CD4-positive, alpha-beta memory T cell (primary cell): ENCODE results near the gene DPEP3. TPM values are rescaled to one million over a fixed set of nuclear protein-coding genes. Genes with fewer than 3 reads are reported as not detected.
A peak's percentile ranks its signal among the peaks of the same experiment; 100 is the strongest.

Source experiments
- CTCF ChIA-PET: fragments of 350-600 bp; sonication (Branson Sonifier 250); formaldehyde crosslinking; loops from one replicate; lab custom pipeline; 2021; ENCODE audit warnings: inconsistent platforms; ENCODE audit not compliant: partially characterized antibody; lab: Charles Lee
- POLR2A ChIA-PET: fragments of 350-600 bp; sonication (Branson Sonifier 250); formaldehyde crosslinking; loops from one replicate; lab custom pipeline; 2021; ENCODE audit not compliant: partially characterized antibody; lab: Charles Lee
- DNase-seq, 5 donors: peaks; one replicate each; pipeline versions ENCODE4 v3.0.0 to v3.0.0-alpha.2; 2020 to 2022; ENCODE audit warnings: mixed read lengths in 1 of 5
- H3K27ac ChIP-seq: one replicate; pipeline ENCODE4 v1.7.0; 2013; ENCODE audit warnings: low read depth, low read length
- H3K27me3 ChIP-seq: 2 replicates; pipeline ENCODE4 v1.7.0; 2013; ENCODE audit warnings: mild to moderate bottlenecking, low read length, moderate library complexity; ENCODE audit not compliant: insufficient read depth
- H3K36me3 ChIP-seq: 2 replicates; pipeline ENCODE4 v1.7.0; 2013; ENCODE audit warnings: mild to moderate bottlenecking, low read length, moderate library complexity; ENCODE audit not compliant: insufficient read depth
- H3K4me1 ChIP-seq: 2 replicates; pipeline ENCODE4 v1.7.0; 2013; ENCODE audit warnings: mild to moderate bottlenecking, low read length, moderate library complexity; ENCODE audit not compliant: insufficient read depth
- H3K4me3 ChIP-seq, 2 donors: one replicate each; pipeline ENCODE4 v1.7.0; 2013; ENCODE audit warnings: low read length in 2 of 2, mild to moderate bottlenecking in 1 of 2
- H3K9me3 ChIP-seq, 2 donors: one replicate each; pipeline ENCODE4 v1.7.0; 2013; ENCODE audit warnings: low read length in 2 of 2, control low read depth in 1 of 2; ENCODE audit not compliant: control insufficient read depth in 1 of 2
- H3K27ac Mint-ChIP-seq, 7 donors: one replicate each; pipeline ENCODE4 v1.8.0; 2020 to 2021; ENCODE audit warnings: mixed read lengths in 7 of 7, mild to moderate bottlenecking in 6 of 7, inconsistent platforms in 3 of 7, moderate library complexity in 3 of 7
- H3K27me3 Mint-ChIP-seq, 2 donors: one replicate each; pipeline ENCODE4 v1.8.0; 2020 to 2021; ENCODE audit warnings: mixed read lengths in 2 of 2
- H3K36me3 Mint-ChIP-seq, 2 donors: one replicate each; pipeline ENCODE4 v1.8.0; 2020 to 2021; ENCODE audit warnings: mixed read lengths in 2 of 2, inconsistent platforms in 1 of 2, mild to moderate bottlenecking in 1 of 2
- H3K4me1 Mint-ChIP-seq, 4 donors: one replicate each; pipeline ENCODE4 v1.8.0; 2020 to 2021; ENCODE audit warnings: mixed read lengths in 4 of 4, mild to moderate bottlenecking in 1 of 4
- H3K4me3 Mint-ChIP-seq, 8 donors: one replicate each; pipeline ENCODE4 v1.8.0; 2020 to 2021; ENCODE audit warnings: mixed read lengths in 8 of 8, mild to moderate bottlenecking in 7 of 8, moderate library complexity in 6 of 8, inconsistent platforms in 3 of 8
- H3K9me3 Mint-ChIP-seq, 8 donors: one replicate each; pipeline ENCODE4 v1.8.0; 2020 to 2021; ENCODE audit warnings: mixed read lengths in 8 of 8, mild to moderate bottlenecking in 5 of 8, inconsistent platforms in 3 of 8, moderate library complexity in 1 of 8
- intact Hi-C: fragments of 100-400 bp; cut with micrococcal nuclease; formaldehyde crosslinking; loops from one replicate; pipeline ENCODE4 v1.15.1; 2023
- polyA plus RNA-seq, 2 donors: library from polyadenylated mRNA; unstranded; fragments of 300-500 nt; fragmentation: Illumina TruSeq; gene quantifications; one replicate each; pipeline ENCODE4 v1.2.3, GENCODE V29; 2021
- total RNA-seq, 2 experiments: library from RNA; stranded (reverse); gene quantifications; one replicate each; pipeline ENCODE4 v1.2.3, GENCODE V29; 2021

DPEP3 gene
- total and polyA plus RNA-seq, 4 experiments from 2014 or later, result 0.91 to 1.2 TPM; not detected in 2

GRCh38 chr16:67942510-67943255 lies 37.6 kb downstream of the DPEP3 start:
- H3K27ac Mint-ChIP-seq, result peak overlapping the region in 1 of 7 donors; percentile 70

GRCh38 chr16:67942200-67942509 lies 38.1 kb downstream of the DPEP3 start:
- Histone ChIP-seq H3K27ac (peak overlapping the region; percentile 9), H3K9me3 (no peaks in the 10 kb centered on the region), H3K36me3 (peaks cover 5% of the 10 kb centered on the region), H3K4me1 (peaks cover 39% of the 10 kb centered on the region), H3K4me3 (no peak overlapping the region), H3K27me3 (no peaks in the 10 kb centered on the region)
- Mint-ChIP-seq H3K4me1 (peaks cover 18 to 33% (median 25%) of the 10 kb centered on the region in 4 donors), H3K27ac (peak overlapping the region in 2 of 7 donors; percentile 70 to 79), H3K36me3 (peaks cover 0 to 7% of the 10 kb centered on the region in 2 donors), H3K27me3 (no peaks in the 10 kb centered on the region), H3K4me3 (no peak overlapping the region), H3K9me3 (no peaks in the 10 kb centered on the region)
- DNase-seq, result peak in 4 of 5 donors; percentile 17 to 32 (median 22)
- intact Hi-C loops, result no loop called here
- POLR2A ChIA-PET, result interaction anchor here (0.8 to 1.4 kb wide), 4 partner anchors 10 to 97 kb away, joined by 3 to 4 read pairs (median 4); partner anchors contain the start of genes CTRL and DPEP2
- CTCF ChIA-PET, result interaction anchor here (0.6 to 4.2 kb wide), 16 partner anchors 11 to 126 kb away, joined by 3 to 25 read pairs (median 3); partner anchors contain the start of genes NRN1L and SLC12A4

More at GRCh38 chr16:67942510-67943255, 37.6 kb downstream of the DPEP3 start:
- no peak overlapping the region for H3K4me3 Mint-ChIP-seq
- DNase-seq, result no peak
- H3K4me3 ChIP-seq, result no peak overlapping the region
- POLR2A ChIA-PET, result interaction anchor here (0.8 to 3.0 kb wide), 5 partner anchors 8 to 98 kb away, joined by 3 to 15 read pairs (median 4); partner anchors contain the start of genes CTRL and DPEP2
- no peaks in the 10 kb centered on the region for H3K27me3 ChIP-seq
- no peaks in the 10 kb centered on the region for H3K9me3 Mint-ChIP-seq
- intact Hi-C loops, result no loop called here
- H3K27me3 Mint-ChIP-seq, result no peaks in the 10 kb centered on the region
- peaks cover 34% of the 10 kb centered on the region for H3K4me1 ChIP-seq
- no peaks in the 10 kb centered on the region for H3K9me3 ChIP-seq
- peaks cover 5% of the 10 kb centered on the region for H3K36me3 ChIP-seq
- CTCF ChIA-PET, result interaction anchor here (0.7 to 4.2 kb wide), 13 partner anchors 11 to 127 kb away, joined by 3 to 25 read pairs (median 3); partner anchors contain the start of genes DPEP3, NRN1L and SLC12A4
- H3K4me1 Mint-ChIP-seq, result peaks cover 14 to 29% (median 22%) of the 10 kb centered on the region in 4 donors
- peak overlapping the region; percentile 9 for H3K27ac ChIP-seq
- peaks cover 0 to 6% of the 10 kb centered on the region in 2 donors for H3K36me3 Mint-ChIP-seq

- H3K27ac Mint-ChIP-seq, result peak overlapping the region in 5 of 7 donors; percentile 55 to 87 (median 70)
- Histone ChIP-seq H3K4me1 (peaks cover 43% of the 10 kb centered on the region), H3K36me3 (peaks cover 5% of the 10 kb centered on the region), H3K27me3 (no peaks in the 10 kb centered on the region), H3K9me3 (no peaks in the 10 kb centered on the region), H3K27ac (peak overlapping the region; percentile 9), H3K4me3 (no peak overlapping the region)
- intact Hi-C loops, result no loop called here
- no peaks in the 10 kb centered on the region for H3K27me3 Mint-ChIP-seq
- H3K36me3 Mint-ChIP-seq, result peaks cover 0 to 11% of the 10 kb centered on the region in 2 donors
- no peak for DNase-seq
- H3K4me1 Mint-ChIP-seq, result peaks cover 21 to 38% (median 30%) of the 10 kb centered on the region in 4 donors
- POLR2A ChIA-PET, result interaction anchor here (0.9 to 1.4 kb wide), 4 partner anchors 22 to 97 kb away, joined by 3 to 4 read pairs (median 4); partner anchors contain the start of gene DPEP2
- no peak overlapping the region for H3K4me3 Mint-ChIP-seq
- CTCF ChIA-PET, result interaction anchor here (0.6 to 4.2 kb wide), 22 partner anchors 8 to 126 kb away, joined by 3 to 25 read pairs (median 3); partner anchors contain the start of genes CTRL, DPEP2NB, NRN1L and SLC12A4
- H3K9me3 Mint-ChIP-seq, result no peaks in the 10 kb centered on the region
Observed at GRCh38 chr16:67941469-67942199, 38.7 kb downstream of the DPEP3 start.

GRCh38 chr16:67940446-67941089 lies 39.7 kb downstream of the DPEP3 start:
- peaks cover 43% of the 10 kb centered on the region for H3K4me1 ChIP-seq
- no peak overlapping the region for H3K4me3 ChIP-seq
- H3K4me1 Mint-ChIP-seq, result peaks cover 21 to 43% (median 33%) of the 10 kb centered on the region in 4 donors
- no peak for DNase-seq
- H3K36me3 Mint-ChIP-seq, result peaks cover 3 to 16% of the 10 kb centered on the region in 2 donors
- H3K27me3 Mint-ChIP-seq, result no peaks in the 10 kb centered on the region
- no peaks in the 10 kb centered on the region for H3K27me3 ChIP-seq
- CTCF ChIA-PET, result interaction anchor here (0.6 to 4.2 kb wide), 17 partner anchors 8 to 448 kb away, joined by 3 to 25 read pairs (median 4); partner anchors contain the start of genes CTRL, DPEP2NB and NRN1L
- peaks cover 0 to 3% (median 0%) of the 10 kb centered on the region in 8 donors for H3K9me3 Mint-ChIP-seq
- H3K27ac ChIP-seq, result peak overlapping the region; percentile 48
- peaks cover under 1% of the 10 kb centered on the region for H3K36me3 ChIP-seq
- intact Hi-C loops, result no loop called here
- no peaks in the 10 kb centered on the region for H3K9me3 ChIP-seq
- peak overlapping the region in 5 of 8 donors; percentile 50 to 79 (median 61) for H3K4me3 Mint-ChIP-seq
- POLR2A ChIA-PET, result interaction anchor here (0.6 to 7.3 kb wide), 6 partner anchors 9 to 393 kb away, joined by 3 to 44 read pairs (median 4); partner anchors contain the start of genes DPEP2 and SLC12A4
- H3K27ac Mint-ChIP-seq, result peak overlapping the region; percentile 77 to 93 (median 83)

GRCh38 chr16:67939507-67940445 lies 40.5 kb downstream of the DPEP3 start:
- Mint-ChIP-seq H3K4me3 (peak overlapping the region; percentile 32 to 79 (median 56)), H3K27ac (peak overlapping the region; percentile 77 to 93 (median 83)), H3K9me3 (peaks cover 0 to 3% (median 0%) of the 10 kb centered on the region in 8 donors), H3K27me3 (no peaks in the 10 kb centered on the region), H3K36me3 (peaks cover 10 to 24% of the 10 kb centered on the region in 2 donors), H3K4me1 (peaks cover 28 to 50% (median 41%) of the 10 kb centered on the region in 4 donors)
- Histone ChIP-seq H3K4me3 (no peak overlapping the region), H3K4me1 (peaks cover 51% of the 10 kb centered on the region), H3K27ac (peak overlapping the region; percentile 48), H3K36me3 (peaks cover 6% of the 10 kb centered on the region), H3K27me3 (no peaks in the 10 kb centered on the region), H3K9me3 (no peaks in the 10 kb centered on the region)
- intact Hi-C loops, result no loop called here
- POLR2A ChIA-PET, result interaction anchor here (1.2 to 7.3 kb wide), 4 partner anchors 9 to 59 kb away, joined by 3 to 44 read pairs (median 10); partner anchors contain the start of genes DPEP2 and SLC12A4
- DNase-seq, result peak in 4 of 5 donors; percentile 19 to 32 (median 21)
- CTCF ChIA-PET, result interaction anchor here (0.6 to 4.2 kb wide), 12 partner anchors 8 to 448 kb away, joined by 3 to 25 read pairs (median 4); partner anchors contain the start of genes CTRL and NRN1L
